ENCODE results near the gene TMC7. TPM values are rescaled to one million over a fixed set of nuclear protein-coding genes. Genes with fewer than 3 reads are reported as not detected.

Gene TMC7
- total and polyA plus RNA-seq, 2 donors (not counting 3 experiments of a cell fraction or from before 2014, with no cell fraction given): 5.7 to 7.0 TPM

GRCh38 chr16:19044769-19045168 is 61.0 kb downstream of the TMC7 start:
- POLR2A ChIA-PET: no interaction called here
- no peaks in the 10 kb centered on the region for H3K79me2 ChIP-seq (ENCODE audit: control insufficient read depth, insufficient read depth, low read length)
- H3K36me3 ChIP-seq (ENCODE audit: control insufficient read depth in 2 of 2, extremely low read depth in 1 of 2, insufficient read depth in 2 of 2, low read length in 2 of 2): peaks cover 0 to 4% of the 10 kb centered on the region in 2 experiments
- dilution Hi-C loops (cut with MboI; ENCODE audit: extremely low pct_ligation_motif_present, low sequenced_read_pairs) (no loop called here), intact Hi-C loops (cut with micrococcal nuclease) (no loop called here)
- no peaks in the 10 kb centered on the region for H3K27me3 ChIP-seq (ENCODE audit: control insufficient read depth in 2 of 2, insufficient read depth in 2 of 2, low read length in 2 of 2)
- no peak overlapping the region for H3K4me2 ChIP-seq (ENCODE audit: insufficient read depth, low read length)
- no peaks in the 10 kb centered on the region for H4K20me1 ChIP-seq (replicated peaks; ENCODE audit: control insufficient read depth, extremely low read depth, insufficient read depth, low read length)
- BruUV-seq (replicated peaks): no TSS peak
- FAIRE-seq (no peak), DNase-seq (ENCODE audit: low read depth, low spot score) (no peak)
- TF ChIP-seq MYC (IDR thresholded peaks at IDR 0.05; ENCODE audit: low read depth, low read length) (no peak), JUN (IDR thresholded peaks at IDR 0.05; ENCODE audit: borderline replicate concordance, insufficient read depth, insufficient read length, low read depth) (no peak)
- no peaks in the 10 kb centered on the region for H3K9me1 ChIP-seq (replicated peaks; ENCODE audit: control insufficient read depth, extremely low read depth, insufficient read depth, low read length)
- no peak overlapping the region for H3K4me3 ChIP-seq (replicated peaks in 1 of 3; ENCODE audit: insufficient read depth in 1 of 3, low read depth in 1 of 3, low read length in 3 of 3)
- CTCF ChIA-PET: interaction anchor here (0.6 kb wide), 1 partner anchor 284 kb away, joined by 3 read pairs; no protein-coding TSS in a partner anchor
- H3K9ac ChIP-seq (replicated peaks; ENCODE audit: extremely low read depth, insufficient read depth, low read length): no peak overlapping the region
- H3K27ac ChIP-seq (ENCODE audit: insufficient read depth, low read depth, low read length): no peak overlapping the region
- H3K9me3 ChIP-seq (replicated peaks; ENCODE audit: control insufficient read depth, insufficient read depth, low read length): no peaks in the 10 kb centered on the region
- no peak overlapping the region for H2AFZ ChIP-seq (ENCODE audit: low read depth, low read length)
- no peaks in the 10 kb centered on the region for H3K4me1 ChIP-seq (ENCODE audit: control insufficient read depth, extremely low read depth, insufficient read depth, low read length)

- ChIA-PET CTCF (no interaction called here), POLR2A (no interaction called here)
- BruUV-seq (replicated peaks): no TSS peak
- Histone ChIP-seq H3K9ac (replicated peaks; ENCODE audit: extremely low read depth, insufficient read depth, low read length) (no peak overlapping the region), H4K20me1 (replicated peaks; ENCODE audit: control insufficient read depth, extremely low read depth, insufficient read depth, low read length) (no peaks in the 10 kb centered on the region), H3K27ac (ENCODE audit: insufficient read depth, low read depth, low read length) (no peak overlapping the region), H3K9me1 (replicated peaks; ENCODE audit: control insufficient read depth, extremely low read depth, insufficient read depth, low read length) (no peaks in the 10 kb centered on the region), H3K27me3 (ENCODE audit: control insufficient read depth in 2 of 2, insufficient read depth in 2 of 2, low read length in 2 of 2) (no peaks in the 10 kb centered on the region), H3K79me2 (ENCODE audit: control insufficient read depth, insufficient read depth, low read length) (no peaks in the 10 kb centered on the region), H3K4me1 (ENCODE audit: control insufficient read depth, extremely low read depth, insufficient read depth, low read length) (no peaks in the 10 kb centered on the region), H3K4me3 (replicated peaks in 1 of 3; ENCODE audit: insufficient read depth in 1 of 3, low read depth in 1 of 3, low read length in 3 of 3) (no peak overlapping the region), H3K9me3 (replicated peaks; ENCODE audit: control insufficient read depth, insufficient read depth, low read length) (no peaks in the 10 kb centered on the region), H2AFZ (ENCODE audit: low read depth, low read length) (no peak overlapping the region), H3K36me3 (ENCODE audit: control insufficient read depth in 2 of 2, extremely low read depth in 1 of 2, insufficient read depth in 2 of 2, low read length in 2 of 2) (peaks cover 0 to 4% of the 10 kb centered on the region in 2 experiments), H3K4me2 (ENCODE audit: insufficient read depth, low read length) (no peak overlapping the region)
- DNase-seq (ENCODE audit: low read depth, low spot score) (no peak), FAIRE-seq (no peak)
- intact Hi-C loops (cut with micrococcal nuclease): no loop called here
- TF ChIP-seq FOS (IDR thresholded peaks at IDR 0.05; ENCODE audit: borderline replicate concordance, insufficient read depth, low read length) (no peak), POLR2AphosphoS5 (IDR thresholded peaks at IDR 0.05; ENCODE audit: insufficient read depth, low read depth, low read length) (no peak)
- dilution Hi-C loops (cut with MboI; ENCODE audit: extremely low pct_ligation_motif_present, low sequenced_read_pairs): no loop called here
Observed at GRCh38 chr16:19046062-19046461, 62.3 kb downstream of the TMC7 start.
